Ascending aorta (tissue), 2 donors: Measurements from ENCODE around the gene CHIC2. TPM values are rescaled to one million over a fixed set of nuclear protein-coding genes. Genes with fewer than 3 reads are reported as not detected.

Experiments
- DNase-seq, 2 donors: peaks; one replicate each; pipeline ENCODE4 v3.0.0-alpha.2; 2019; ENCODE audit warnings: low spot score in 2 of 2
- H3K27ac ChIP-seq, 2 donors: fragments of 200-600 bp; sonication (generic); one replicate each; pipeline ENCODE4 v1.5.1; 2016 to 2017; ENCODE audit warnings: mild to moderate bottlenecking in 1 of 2
- H3K27me3 ChIP-seq: fragments of 200-600 bp; sonication (generic); one replicate; pipeline ENCODE4 v1.5.1; 2017
- H3K36me3 ChIP-seq, 2 donors: fragments of 200-600 bp; sonication (generic); one replicate each; pipeline ENCODE4 v1.5.1; 2016
- H3K4me1 ChIP-seq, 2 donors: fragments of 200-600 bp; sonication (generic); one replicate each; pipeline ENCODE4 v1.5.1; 2016 to 2017; ENCODE audit warnings: mild to moderate bottlenecking in 1 of 2
- H3K4me3 ChIP-seq, 2 donors: fragments of 200-600 bp; sonication (generic); one replicate each; pipeline ENCODE4 v1.5.1; 2016 to 2017; ENCODE audit warnings: mild to moderate bottlenecking in 1 of 2
- H3K9me3 ChIP-seq, 2 donors: fragments of 200-600 bp; sonication (generic); one replicate each; pipeline ENCODE4 v1.5.1; 2016
- intact Hi-C: fragments of 100-400 bp; cut with DNase I; formaldehyde crosslinking; loops from one replicate; pipeline ENCODE4 v1.15.1; 2023
- total RNA-seq: library from RNA; depleted of rRNA; stranded (reverse); fragments of >200 nt; gene quantifications from one replicate; pipeline ENCODE4 v1.1.0, GENCODE V29; 2016
- TF ChIP-seq, protein P1 (sequence below), 3 experiments: fragments of 200-600 bp in 2 of 3; fragments of 450-650 bp in 1 of 3; sonication (generic) in 2 of 3; IDR thresholded peaks; one replicate each; pipeline ENCODE4 v1.5.1; 2016 to 2019; ENCODE audit warnings: antibody characterized with exemption in 3 of 3, mild to moderate bottlenecking in 1 of 3, moderate library complexity in 1 of 3

The CHIC2 gene
- total RNA-seq, 1 donor from 2014 or later: 34.1 TPM

DNA sequence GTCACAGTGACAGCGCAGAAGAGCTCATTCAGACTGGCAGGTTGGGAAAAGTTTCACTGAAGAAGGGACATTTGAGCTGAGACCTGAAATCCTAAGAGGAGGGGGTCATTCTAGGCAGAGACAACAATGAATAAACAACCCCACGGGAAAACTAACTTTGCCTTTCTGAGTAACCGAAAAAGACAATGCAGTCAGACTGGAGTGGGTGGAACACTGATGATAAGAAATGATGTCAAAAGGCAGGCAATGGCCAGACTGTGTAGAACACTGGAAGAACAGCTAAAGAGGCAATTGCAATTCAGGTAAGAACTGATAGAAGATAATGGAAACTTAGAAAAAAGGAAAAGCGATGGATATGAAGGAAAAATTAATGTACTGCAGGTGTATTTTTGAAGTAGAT is 73.8 kb downstream of the CHIC2 start:
- H3K9me3 ChIP-seq: no peaks in the 10 kb centered on the region
- TF ChIP-seq, protein P1, sequence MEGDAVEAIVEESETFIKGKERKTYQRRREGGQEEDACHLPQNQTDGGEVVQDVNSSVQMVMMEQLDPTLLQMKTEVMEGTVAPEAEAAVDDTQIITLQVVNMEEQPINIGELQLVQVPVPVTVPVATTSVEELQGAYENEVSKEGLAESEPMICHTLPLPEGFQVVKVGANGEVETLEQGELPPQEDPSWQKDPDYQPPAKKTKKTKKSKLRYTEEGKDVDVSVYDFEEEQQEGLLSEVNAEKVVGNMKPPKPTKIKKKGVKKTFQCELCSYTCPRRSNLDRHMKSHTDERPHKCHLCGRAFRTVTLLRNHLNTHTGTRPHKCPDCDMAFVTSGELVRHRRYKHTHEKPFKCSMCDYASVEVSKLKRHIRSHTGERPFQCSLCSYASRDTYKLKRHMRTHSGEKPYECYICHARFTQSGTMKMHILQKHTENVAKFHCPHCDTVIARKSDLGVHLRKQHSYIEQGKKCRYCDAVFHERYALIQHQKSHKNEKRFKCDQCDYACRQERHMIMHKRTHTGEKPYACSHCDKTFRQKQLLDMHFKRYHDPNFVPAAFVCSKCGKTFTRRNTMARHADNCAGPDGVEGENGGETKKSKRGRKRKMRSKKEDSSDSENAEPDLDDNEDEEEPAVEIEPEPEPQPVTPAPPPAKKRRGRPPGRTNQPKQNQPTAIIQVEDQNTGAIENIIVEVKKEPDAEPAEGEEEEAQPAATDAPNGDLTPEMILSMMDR (IDR thresholded peaks at IDR 0.05): no peak
- H3K4me1 ChIP-seq: no peaks in the 10 kb centered on the region
- no peak overlapping the region for H3K4me3 ChIP-seq
- no peak for DNase-seq
- intact Hi-C loops: no loop called here
- no peaks in the 10 kb centered on the region for H3K36me3 ChIP-seq
- H3K27me3 ChIP-seq: no peaks in the 10 kb centered on the region
- no peak overlapping the region for H3K27ac ChIP-seq

DNA sequence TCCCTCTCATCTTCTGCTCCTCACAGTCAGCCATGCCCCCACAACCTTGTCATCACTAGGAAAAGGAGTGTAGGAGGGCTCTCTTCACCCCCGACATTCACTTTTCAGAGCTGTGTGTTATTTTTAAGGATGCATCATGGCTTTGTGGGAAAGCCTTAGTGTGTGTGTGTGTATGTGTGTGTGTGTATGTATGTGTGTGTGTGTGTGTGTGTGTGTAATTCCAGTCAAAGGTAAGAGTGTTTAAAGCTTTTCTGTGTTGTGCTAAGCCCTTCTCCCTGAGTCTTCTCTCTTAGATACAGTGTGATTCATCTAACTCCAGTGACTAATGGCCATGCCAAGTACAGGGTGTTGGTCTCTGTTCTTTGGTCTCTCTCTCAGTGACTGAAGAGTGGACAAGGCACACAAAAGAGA is 76.6 kb downstream of the CHIC2 start:
- H3K27ac ChIP-seq: no peak overlapping the region
- TF ChIP-seq, protein P1 (IDR thresholded peaks at IDR 0.05): no peak
- intact Hi-C loops: no loop called here
- no peaks in the 10 kb centered on the region for H3K9me3 ChIP-seq
- H3K4me1 ChIP-seq: no peaks in the 10 kb centered on the region
- no peaks in the 10 kb centered on the region for H3K36me3 ChIP-seq
- no peak for DNase-seq
- no peak overlapping the region for H3K4me3 ChIP-seq
- H3K27me3 ChIP-seq: no peaks in the 10 kb centered on the region

DNA sequence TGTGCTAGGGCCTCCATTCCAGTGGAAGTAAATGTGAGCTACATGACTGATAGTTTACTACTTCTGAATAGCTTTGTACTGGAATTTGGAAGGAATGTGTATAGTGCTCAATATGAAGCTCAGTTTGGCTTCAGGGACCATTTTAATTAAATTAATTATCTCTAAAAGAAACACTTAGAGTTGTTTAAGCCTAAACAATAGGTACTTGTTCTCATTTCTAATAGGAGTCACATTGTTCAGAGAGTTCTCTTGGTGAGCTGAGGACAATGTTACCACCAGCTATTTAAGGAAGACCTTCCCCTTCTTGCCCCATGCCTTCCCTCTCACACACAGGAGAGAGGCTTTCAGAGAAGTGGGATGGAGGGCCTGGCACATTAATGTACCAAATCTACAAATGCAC is 78.3 kb downstream of the CHIC2 start:
- no peak overlapping the region for H3K4me3 ChIP-seq
- H3K4me1 ChIP-seq: no peaks in the 10 kb centered on the region
- intact Hi-C loops: no loop called here
- no peaks in the 10 kb centered on the region for H3K9me3 ChIP-seq
- TF ChIP-seq, protein P1 (IDR thresholded peaks at IDR 0.05): no peak
- DNase-seq: no peak
- no peaks in the 10 kb centered on the region for H3K36me3 ChIP-seq
- H3K27me3 ChIP-seq: no peaks in the 10 kb centered on the region
- no peak overlapping the region for H3K27ac ChIP-seq

DNA sequence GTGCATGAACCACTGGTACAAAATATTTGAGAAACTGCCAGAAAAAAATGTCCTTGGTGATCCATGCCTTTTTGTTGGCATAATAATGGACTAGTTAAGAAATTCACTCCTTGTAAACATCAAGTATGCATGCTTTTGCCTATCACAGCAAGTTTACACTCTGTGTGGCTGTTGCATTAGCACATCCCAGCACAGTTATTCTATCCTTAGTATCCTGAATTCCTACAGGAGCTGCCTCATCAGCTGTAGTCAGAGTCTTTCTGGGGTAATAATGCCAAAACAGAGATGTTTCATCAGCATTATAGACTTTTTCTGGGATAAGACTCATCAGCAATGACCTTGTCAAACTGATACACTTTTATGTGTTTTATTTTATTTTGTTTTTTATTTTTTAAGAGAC is 82.8 kb downstream of the CHIC2 start:
- no peaks in the 10 kb centered on the region for H3K4me1 ChIP-seq
- H3K4me3 ChIP-seq: no peak overlapping the region
- TF ChIP-seq, protein P1 (IDR thresholded peaks at IDR 0.05): no peak
- no peak for DNase-seq
- no peak overlapping the region for H3K27ac ChIP-seq
- no peaks in the 10 kb centered on the region for H3K27me3 ChIP-seq
- intact Hi-C loops: no loop called here
- H3K9me3 ChIP-seq: no peaks in the 10 kb centered on the region
- H3K36me3 ChIP-seq: no peaks in the 10 kb centered on the region

DNA sequence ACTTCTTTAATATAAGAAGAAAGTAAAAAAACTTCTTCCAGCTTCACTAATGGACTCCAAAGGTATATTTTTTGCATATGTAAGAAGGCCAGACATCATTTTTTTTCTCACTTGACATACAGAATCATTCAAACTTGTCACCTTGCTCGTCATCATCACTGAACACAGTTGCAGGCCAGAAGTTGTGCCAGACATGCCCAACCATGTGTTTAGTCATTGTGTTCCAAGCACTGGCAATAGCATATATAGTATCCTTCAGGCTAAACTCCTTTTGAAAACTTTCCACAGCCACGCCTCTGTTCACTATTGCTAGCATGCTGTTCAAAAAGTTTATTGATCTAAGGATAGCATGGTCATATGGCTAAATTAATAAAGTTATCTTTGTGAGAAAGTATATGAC is 83.3 kb downstream of the CHIC2 start:
- no peaks in the 10 kb centered on the region for H3K27me3 ChIP-seq
- H3K4me1 ChIP-seq: no peaks in the 10 kb centered on the region
- no peak overlapping the region for H3K27ac ChIP-seq
- TF ChIP-seq, protein P1 (IDR thresholded peaks at IDR 0.05): no peak
- DNase-seq: no peak
- intact Hi-C loops: no loop called here
- no peaks in the 10 kb centered on the region for H3K36me3 ChIP-seq
- no peak overlapping the region for H3K4me3 ChIP-seq
- H3K9me3 ChIP-seq: no peaks in the 10 kb centered on the region

DNA sequence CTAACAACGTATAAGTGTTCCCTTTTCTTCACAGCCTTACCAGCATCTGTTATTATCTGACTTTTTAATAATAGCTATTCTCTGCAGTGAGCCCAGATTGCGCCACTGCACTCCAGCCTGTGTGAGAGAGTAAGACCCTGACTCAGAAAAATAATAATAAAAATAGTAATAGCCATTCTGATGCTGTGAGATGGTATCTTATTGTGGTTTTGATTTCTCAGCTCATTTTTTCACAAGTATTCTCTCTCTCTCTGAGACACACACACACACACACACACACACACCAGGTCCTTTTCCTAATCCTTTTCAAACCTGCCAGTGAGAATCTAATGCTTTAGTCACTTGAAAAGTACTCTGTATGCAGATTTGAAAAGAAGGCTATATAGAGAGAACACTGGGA is 89.8 kb downstream of the CHIC2 start:
- Histone ChIP-seq H3K4me3 (no peak overlapping the region), H3K9me3 (no peaks in the 10 kb centered on the region), H3K27ac (no peak overlapping the region), H3K36me3 (no peaks in the 10 kb centered on the region), H3K4me1 (no peaks in the 10 kb centered on the region), H3K27me3 (no peaks in the 10 kb centered on the region)
- DNase-seq: no peak
- TF ChIP-seq, protein P1 (IDR thresholded peaks at IDR 0.05): no peak
- intact Hi-C loops: no loop called here
